MCF 10A (cell line): Measurements from ENCODE around the gene BMPR1B. TPM values are rescaled to one million over a fixed set of nuclear protein-coding genes. Genes with fewer than 3 reads are reported as not detected.

ENCODE experiments used
- BruUV-seq: library from RNA; stranded (reverse); fragments of 400-500 nt; replicated peaks from 2 replicates; lab custom pipeline; 2021; lab: Mats Ljungman, UMichigan
- CTCF ChIA-PET: fragments of 300-600 bp; sonication (Branson Sonifier 250); formaldehyde crosslinking; extraction: SDS; loops from one replicate; lab custom pipeline; 2021; ENCODE audit warnings: antibody characterized with exemption, inconsistent platforms; lab: Yijun Ruan, JAX
- POLR2A ChIA-PET: fragments of 300-600, 350-650 bp; sonication (Branson Sonifier 250); formaldehyde crosslinking; extraction: SDS; loops from one replicate; lab custom pipeline; 2020; ENCODE audit warnings: antibody characterized with exemption, inconsistent platforms; lab: Yijun Ruan, JAX
- DNase-seq: peaks from one replicate; pipeline ENCODE4 v3.0.0-alpha.2; 2018; ENCODE audit not compliant: unreplicated experiment
- H3K27ac Mint-ChIP-seq: one replicate; pipeline ENCODE4 v1.8.0; 2022; ENCODE audit warnings: mild to moderate bottlenecking, low read depth, mixed read lengths; ENCODE audit not compliant: unreplicated experiment
- H3K27me3 Mint-ChIP-seq: one replicate; pipeline ENCODE4 v1.8.0; 2022; ENCODE audit warnings: mixed read lengths; ENCODE audit not compliant: insufficient read depth, unreplicated experiment
- H3K36me3 Mint-ChIP-seq: one replicate; pipeline ENCODE4 v1.8.0; 2022; ENCODE audit warnings: mild to moderate bottlenecking, moderate library complexity, mixed read lengths; ENCODE audit not compliant: insufficient read depth, unreplicated experiment
- H3K4me1 Mint-ChIP-seq: one replicate; pipeline ENCODE4 v1.8.0; 2022; ENCODE audit warnings: mixed read lengths; ENCODE audit not compliant: insufficient read depth, unreplicated experiment
- H3K4me3 Mint-ChIP-seq: one replicate; pipeline ENCODE4 v1.8.0; 2022; ENCODE audit warnings: mild to moderate bottlenecking, moderate library complexity, mixed read lengths; ENCODE audit not compliant: unreplicated experiment
- H3K9me3 Mint-ChIP-seq: one replicate; pipeline ENCODE4 v1.8.0; 2022; ENCODE audit warnings: mixed read lengths; ENCODE audit not compliant: unreplicated experiment
- CTCF ChIP-seq: fragments of 200-600 bp; IDR thresholded peaks from one replicate; pipeline ENCODE4 v1.8.0; 2022; ENCODE audit warnings: antibody characterized with exemption, mild to moderate bottlenecking; ENCODE audit not compliant: unreplicated experiment
- intact Hi-C: fragments of 100-400 bp; cut with micrococcal nuclease; formaldehyde crosslinking; loops from 2 replicates; pipeline ENCODE4 v1.14.1; 2022
- total RNA-seq: library from RNA; stranded (reverse); gene quantifications from 2 replicates; pipeline ENCODE4 v1.2.3, GENCODE V29; 2022

Gene BMPR1B
- total RNA-seq, 1 experiment from 2014 or later, result 18.8 TPM

GRCh38 chr4:94929696-94930095 is 171.9 kb downstream of the BMPR1B start:
- BruUV-seq, result no TSS peak
- peaks cover 27% of the 10 kb centered on the region for H3K4me1 Mint-ChIP-seq
- intact Hi-C loops, result no loop called here
- POLR2A ChIA-PET, result no interaction called here
- DNase-seq, result no peak
- no peaks in the 10 kb centered on the region for H3K27me3 Mint-ChIP-seq
- TF ChIP-seq CTCF, result no peak
- no peaks in the 10 kb centered on the region for H3K9me3 Mint-ChIP-seq
- CTCF ChIA-PET, result interaction anchor here (1.2 kb wide), 1 partner anchor 308 kb away, joined by 3 read pairs; no protein-coding TSS in a partner anchor
- H3K27ac Mint-ChIP-seq, result no peak overlapping the region
- H3K4me3 Mint-ChIP-seq, result no peak overlapping the region
- H3K36me3 Mint-ChIP-seq, result peaks cover 5% of the 10 kb centered on the region

GRCh38 chr4:94931626-94932025 is 173.9 kb downstream of the BMPR1B start:
- DNase-seq, result no peak
- Mint-ChIP-seq H3K9me3 (no peaks in the 10 kb centered on the region), H3K4me3 (no peak overlapping the region), H3K27me3 (no peaks in the 10 kb centered on the region), H3K36me3 (no peaks in the 10 kb centered on the region), H3K27ac (no peak overlapping the region), H3K4me1 (peaks cover 46% of the 10 kb centered on the region)
- POLR2A ChIA-PET, result interaction anchor here (0.9 kb wide), 1 partner anchor 274 kb away, joined by 3 read pairs; no protein-coding TSS in a partner anchor
- intact Hi-C loops, result no loop called here
- CTCF ChIA-PET, result interaction anchor here (0.7 to 1.4 kb wide), 2 partner anchors 13 to 37 kb away, joined by 3 to 5 read pairs; no protein-coding TSS in a partner anchor
- no peak for TF ChIP-seq CTCF
- no TSS peak for BruUV-seq

- intact Hi-C loops, result no loop called here
- peaks cover 46% of the 10 kb centered on the region for H3K4me1 Mint-ChIP-seq
- peaks cover 2% of the 10 kb centered on the region for H3K36me3 Mint-ChIP-seq
- TF ChIP-seq CTCF, result no peak
- no peak for DNase-seq
- no peak overlapping the region for H3K27ac Mint-ChIP-seq
- POLR2A ChIA-PET, result interaction anchor here (0.6 to 1.6 kb wide), 3 partner anchors 43 to 187 kb away, joined by 3 to 5 read pairs (median 4); no protein-coding TSS in a partner anchor
- H3K4me3 Mint-ChIP-seq, result no peak overlapping the region
- H3K27me3 Mint-ChIP-seq, result no peaks in the 10 kb centered on the region
- no TSS peak for BruUV-seq
- H3K9me3 Mint-ChIP-seq, result no peaks in the 10 kb centered on the region
- CTCF ChIA-PET, result no interaction called here
Measured at GRCh38 chr4:94932366-94932765, 174.6 kb downstream of the BMPR1B start.

GRCh38 chr4:94933799-94934198 is 176.0 kb downstream of the BMPR1B start:
- Mint-ChIP-seq H3K27ac (peak overlapping the region; percentile 88), H3K4me3 (peak overlapping the region; percentile 60), H3K27me3 (no peaks in the 10 kb centered on the region), H3K9me3 (no peaks in the 10 kb centered on the region), H3K4me1 (peaks cover 40% of the 10 kb centered on the region), H3K36me3 (peaks cover 9% of the 10 kb centered on the region)
- POLR2A ChIA-PET, result interaction anchor here (1.0 to 1.6 kb wide), 3 partner anchors 44 to 157 kb away, joined by 4 to 5 read pairs (median 5); no protein-coding TSS in a partner anchor
- CTCF ChIA-PET, result no interaction called here
- intact Hi-C loops, result loop anchor here (2.0 kb wide), 1 partner anchor 175 kb away; no protein-coding TSS in a partner anchor
- BruUV-seq, result no TSS peak
- no peak for TF ChIP-seq CTCF
- peak; percentile 20 for DNase-seq
